ENCODE measurements around the gene HDGFL2.

The HDGFL2 gene

GRCh38 chr19:4506449-4507149, 34.5 kb downstream of the HDGFL2 start:
- H3K4me3 Mint-ChIP-seq = no peak overlapping the region
- peaks cover 14% of the 10 kb centered on the region for H3K36me3 Mint-ChIP-seq (ENCODE audit: low read depth)
- no peaks in the 10 kb centered on the region for H3K27me3 Mint-ChIP-seq (ENCODE audit: low read depth)
- TF ChIP-seq CTCF (IDR thresholded peaks at IDR 0.05; ENCODE audit: unreplicated experiment in 3 of 3) = no peak
- H3K4me1 Mint-ChIP-seq = no peaks in the 10 kb centered on the region
- H3K27ac Mint-ChIP-seq = no peak overlapping the region
- H3K9me3 Mint-ChIP-seq = no peaks in the 10 kb centered on the region

GRCh38 chr19:4507150-4507452, 35.0 kb downstream of the HDGFL2 start:
- no peaks in the 10 kb centered on the region for H3K4me1 Mint-ChIP-seq
- TF ChIP-seq CTCF (IDR thresholded peaks at IDR 0.05; ENCODE audit: unreplicated experiment in 3 of 3) = no peak
- peaks cover 14% of the 10 kb centered on the region for H3K36me3 Mint-ChIP-seq (ENCODE audit: low read depth)
- no peaks in the 10 kb centered on the region for H3K9me3 Mint-ChIP-seq
- H3K27me3 Mint-ChIP-seq (ENCODE audit: low read depth) = no peaks in the 10 kb centered on the region
- no peak overlapping the region for H3K27ac Mint-ChIP-seq
- H3K4me3 Mint-ChIP-seq = no peak overlapping the region

GRCh38 chr19:4507804-4508203, 35.7 kb downstream of the HDGFL2 start:
- H3K9me3 Mint-ChIP-seq = no peaks in the 10 kb centered on the region
- H3K4me3 Mint-ChIP-seq = no peak overlapping the region
- no peaks in the 10 kb centered on the region for H3K27me3 Mint-ChIP-seq (ENCODE audit: low read depth)
- H3K27ac Mint-ChIP-seq = no peak overlapping the region
- peaks cover 14% of the 10 kb centered on the region for H3K36me3 Mint-ChIP-seq (ENCODE audit: low read depth)
- H3K4me1 Mint-ChIP-seq = no peaks in the 10 kb centered on the region
- no peak for TF ChIP-seq CTCF (IDR thresholded peaks at IDR 0.05; ENCODE audit: unreplicated experiment in 3 of 3)

GRCh38 chr19:4508698-4509097, 36.6 kb downstream of the HDGFL2 start:
- no peak overlapping the region for H3K4me3 Mint-ChIP-seq
- H3K4me1 Mint-ChIP-seq = no peaks in the 10 kb centered on the region
- TF ChIP-seq CTCF (IDR thresholded peaks at IDR 0.05; ENCODE audit: unreplicated experiment in 3 of 3) = no peak
- no peaks in the 10 kb centered on the region for H3K9me3 Mint-ChIP-seq
- no peak overlapping the region for H3K27ac Mint-ChIP-seq
- peaks cover 14% of the 10 kb centered on the region for H3K36me3 Mint-ChIP-seq (ENCODE audit: low read depth)
- no peaks in the 10 kb centered on the region for H3K27me3 Mint-ChIP-seq (ENCODE audit: low read depth)

GRCh38 chr19:4510435-4511255, 38.5 kb downstream of the HDGFL2 start:
- no peaks in the 10 kb centered on the region for H3K9me3 Mint-ChIP-seq
- no peak for TF ChIP-seq CTCF (IDR thresholded peaks at IDR 0.05; ENCODE audit: unreplicated experiment in 3 of 3)
- H3K4me3 Mint-ChIP-seq = no peak overlapping the region
- H3K27ac Mint-ChIP-seq = no peak overlapping the region
- peaks cover 11% of the 10 kb centered on the region for H3K36me3 Mint-ChIP-seq (ENCODE audit: low read depth)
- no peaks in the 10 kb centered on the region for H3K4me1 Mint-ChIP-seq
- H3K27me3 Mint-ChIP-seq (ENCODE audit: low read depth) = no peaks in the 10 kb centered on the region
